Upper lobe of left lung (tissue), 4 donors: ENCODE data around the gene OR51D1.

Experiments used
- CTCF ChIP-seq, 6 experiments: fragments of 450-650 bp in 4 of 6; fragments of 200-600 bp in 2 of 6; sonication (generic) in 2 of 6; IDR thresholded peaks; one replicate each; pipeline ENCODE4 v1.5.1; 2016 to 2019; ENCODE audit warnings: antibody characterized with exemption in 6 of 6
- POLR2A ChIP-seq, 4 donors: fragments of 450-650 bp; IDR thresholded peaks; one replicate each; pipeline ENCODE4 v1.5.1; 2016 to 2017; ENCODE audit warnings: antibody characterized with exemption in 4 of 4, mild to moderate bottlenecking in 2 of 4
- POLR2AphosphoS5 ChIP-seq, 2 donors: sonication (generic); formaldehyde crosslinking; IDR thresholded peaks; one replicate each; pipeline ENCODE4 v1.5.1; 2017; ENCODE audit warnings: antibody characterized with exemption in 2 of 2

- TF ChIP-seq CTCF (IDR thresholded peaks at IDR 0.05) (no peak), POLR2A (IDR thresholded peaks at IDR 0.05) (no peak), POLR2AphosphoS5 (IDR thresholded peaks at IDR 0.05) (no peak)
Observed at GRCh38 chr11:4662876-4663275, 25.6 kb downstream of the OR51D1 start.
